ENCODE results near the gene GET3.

DNA sequence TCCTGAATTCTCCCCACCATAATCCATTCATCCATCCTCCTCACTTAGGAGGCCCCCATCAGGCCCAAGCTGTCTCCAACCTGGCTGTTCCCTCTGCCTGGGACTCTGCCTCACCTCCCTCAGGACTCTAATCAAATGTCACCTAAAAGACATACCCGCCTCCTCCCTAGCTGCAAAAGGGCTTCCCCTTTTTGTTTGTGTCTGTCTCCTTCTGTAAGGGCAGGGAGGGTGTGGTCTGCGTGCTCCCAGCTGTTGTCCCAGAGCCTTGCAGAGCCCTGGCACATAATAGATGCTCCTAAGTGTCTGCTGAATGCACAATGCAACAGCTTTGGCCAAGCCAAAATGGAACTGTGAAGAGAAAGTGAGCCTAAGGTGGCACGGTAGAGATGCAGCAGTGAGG is 7.2 kb upstream of the GET3 start:
- TF ChIP-seq, protein P1, sequence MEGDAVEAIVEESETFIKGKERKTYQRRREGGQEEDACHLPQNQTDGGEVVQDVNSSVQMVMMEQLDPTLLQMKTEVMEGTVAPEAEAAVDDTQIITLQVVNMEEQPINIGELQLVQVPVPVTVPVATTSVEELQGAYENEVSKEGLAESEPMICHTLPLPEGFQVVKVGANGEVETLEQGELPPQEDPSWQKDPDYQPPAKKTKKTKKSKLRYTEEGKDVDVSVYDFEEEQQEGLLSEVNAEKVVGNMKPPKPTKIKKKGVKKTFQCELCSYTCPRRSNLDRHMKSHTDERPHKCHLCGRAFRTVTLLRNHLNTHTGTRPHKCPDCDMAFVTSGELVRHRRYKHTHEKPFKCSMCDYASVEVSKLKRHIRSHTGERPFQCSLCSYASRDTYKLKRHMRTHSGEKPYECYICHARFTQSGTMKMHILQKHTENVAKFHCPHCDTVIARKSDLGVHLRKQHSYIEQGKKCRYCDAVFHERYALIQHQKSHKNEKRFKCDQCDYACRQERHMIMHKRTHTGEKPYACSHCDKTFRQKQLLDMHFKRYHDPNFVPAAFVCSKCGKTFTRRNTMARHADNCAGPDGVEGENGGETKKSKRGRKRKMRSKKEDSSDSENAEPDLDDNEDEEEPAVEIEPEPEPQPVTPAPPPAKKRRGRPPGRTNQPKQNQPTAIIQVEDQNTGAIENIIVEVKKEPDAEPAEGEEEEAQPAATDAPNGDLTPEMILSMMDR (IDR thresholded peaks at IDR 0.05; ENCODE audit: low read depth, low read length): no peak
- no peak for TF ChIP-seq EZH2phosphoT487 (IDR thresholded peaks at IDR 0.05; ENCODE audit: low read depth)
